D721Med (cell line): Measurements from ENCODE around the gene SPDYC.

Experiments
- DNase-seq: peaks from one replicate; pipeline ENCODE4 v3.0.0; 2011; ENCODE audit warnings: low spot score; ENCODE audit not compliant: insufficient read length
- FAIRE-seq: peaks from 2 replicates; lab custom pipeline; 2011; peaks lifted over from hg19 to GRCh38; lab: Jason Lieb, UNC
- TF ChIP-seq, protein P1 (sequence below): IDR thresholded peaks from 2 replicates; pipeline ENCODE4 v1.5.1; 2012; ENCODE audit warnings: mild to moderate bottlenecking, control low read depth; ENCODE audit not compliant: insufficient read depth; ENCODE audit errors: missing control alignments

The SPDYC gene

DNA sequence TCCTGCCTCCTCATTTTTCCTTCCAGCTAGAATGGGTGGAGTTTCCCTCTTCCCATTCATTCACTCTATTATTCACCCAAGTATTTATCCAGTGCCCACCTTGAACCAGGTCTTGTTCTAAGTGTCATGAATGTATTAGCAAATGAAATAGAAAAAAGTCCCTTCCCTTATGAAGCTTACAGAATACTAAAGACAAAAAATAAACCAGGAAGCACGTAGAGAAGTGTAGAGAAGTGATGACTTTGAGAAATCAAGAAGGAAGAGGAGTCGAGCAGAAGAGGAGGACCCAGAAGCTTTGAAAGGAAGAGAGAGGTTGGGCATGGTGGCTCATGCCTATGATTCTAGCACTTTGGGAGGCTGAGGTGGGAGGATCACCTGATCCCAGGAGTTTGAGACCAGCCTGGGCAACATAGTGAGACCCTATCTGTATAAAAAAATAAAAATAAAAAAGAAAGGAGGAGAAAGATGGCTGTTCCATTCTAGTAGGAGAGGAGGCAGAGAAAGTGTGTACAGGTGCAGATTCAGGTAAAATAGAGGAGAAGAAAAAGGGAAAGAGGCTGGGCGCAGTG is 18.6 kb upstream of the SPDYC start:
- FAIRE-seq, result no peak
- TF ChIP-seq, protein P1, sequence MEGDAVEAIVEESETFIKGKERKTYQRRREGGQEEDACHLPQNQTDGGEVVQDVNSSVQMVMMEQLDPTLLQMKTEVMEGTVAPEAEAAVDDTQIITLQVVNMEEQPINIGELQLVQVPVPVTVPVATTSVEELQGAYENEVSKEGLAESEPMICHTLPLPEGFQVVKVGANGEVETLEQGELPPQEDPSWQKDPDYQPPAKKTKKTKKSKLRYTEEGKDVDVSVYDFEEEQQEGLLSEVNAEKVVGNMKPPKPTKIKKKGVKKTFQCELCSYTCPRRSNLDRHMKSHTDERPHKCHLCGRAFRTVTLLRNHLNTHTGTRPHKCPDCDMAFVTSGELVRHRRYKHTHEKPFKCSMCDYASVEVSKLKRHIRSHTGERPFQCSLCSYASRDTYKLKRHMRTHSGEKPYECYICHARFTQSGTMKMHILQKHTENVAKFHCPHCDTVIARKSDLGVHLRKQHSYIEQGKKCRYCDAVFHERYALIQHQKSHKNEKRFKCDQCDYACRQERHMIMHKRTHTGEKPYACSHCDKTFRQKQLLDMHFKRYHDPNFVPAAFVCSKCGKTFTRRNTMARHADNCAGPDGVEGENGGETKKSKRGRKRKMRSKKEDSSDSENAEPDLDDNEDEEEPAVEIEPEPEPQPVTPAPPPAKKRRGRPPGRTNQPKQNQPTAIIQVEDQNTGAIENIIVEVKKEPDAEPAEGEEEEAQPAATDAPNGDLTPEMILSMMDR, result no peak
- DNase-seq, result no peak

DNA sequence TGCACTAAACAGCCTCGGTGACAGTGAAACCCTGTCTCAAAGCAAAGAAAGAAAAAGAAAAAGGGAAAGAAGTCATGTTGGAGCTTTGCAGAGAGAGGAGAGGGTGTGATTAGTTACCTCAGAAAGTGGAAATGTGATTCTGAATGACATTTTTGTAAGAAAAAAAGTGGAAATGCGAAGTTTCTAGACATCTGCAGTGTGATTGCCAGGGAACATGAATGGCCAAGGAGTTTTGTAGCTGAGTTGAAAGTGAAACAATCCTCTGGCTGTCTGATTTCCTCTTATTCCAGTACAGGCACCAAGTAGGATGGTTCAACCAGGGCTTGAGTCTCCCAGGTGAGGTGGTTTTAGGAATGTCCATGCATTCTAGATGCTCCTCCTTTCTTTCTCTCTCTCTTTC is 17.9 kb upstream of the SPDYC start:
- FAIRE-seq (no peak), DNase-seq (no peak)
- TF ChIP-seq, protein P1, result no peak

- FAIRE-seq, result no peak
- DNase-seq, result no peak
- TF ChIP-seq, protein P1, result no peak
Measured at GRCh38 chr11:65156256-65156655, 13.8 kb upstream of the SPDYC start.

DNA sequence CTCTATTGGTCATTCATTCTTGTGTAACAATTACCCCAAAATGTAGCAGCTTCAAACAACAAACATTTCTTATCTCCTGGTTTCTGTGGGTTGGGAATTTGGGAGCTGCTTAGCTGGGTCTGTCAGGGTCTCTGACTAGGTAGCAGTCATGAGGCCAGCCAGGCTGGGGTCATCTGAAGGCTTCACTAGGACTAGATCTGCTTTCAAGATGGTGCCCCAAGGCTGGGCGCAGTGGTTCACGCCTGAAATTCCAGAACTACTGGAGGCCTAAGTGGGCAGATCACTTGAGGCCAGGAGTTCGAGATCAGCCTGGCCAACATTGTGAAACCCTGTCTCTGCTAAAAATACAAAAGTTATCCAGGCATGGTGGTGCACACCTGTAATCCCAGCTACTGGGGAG is 13.1 kb upstream of the SPDYC start:
- DNase-seq (no peak), FAIRE-seq (no peak)
- TF ChIP-seq, protein P1, result no peak

GRCh38 chr11:65157336-65157735 is 12.7 kb upstream of the SPDYC start:
- DNase-seq, result no peak
- no peak for FAIRE-seq
- TF ChIP-seq, protein P1, result no peak

GRCh38 chr11:65159012-65159411 is 11.0 kb upstream of the SPDYC start:
- no peak for FAIRE-seq
- TF ChIP-seq, protein P1, result no peak
- no peak for DNase-seq

GRCh38 chr11:65160643-65161042 is 9.4 kb upstream of the SPDYC start:
- no peak for DNase-seq
- no peak for FAIRE-seq

More at GRCh38 chr11:65160643-65161042, 9.4 kb upstream of the SPDYC start:
- TF ChIP-seq, protein P1, result no peak
